Cerebellar nuclear complex (tissue), 1 donor: ENCODE results near the gene TSPAN3.

Source experiments
- DNase-seq, 2 experiments: peaks; one replicate each; lab custom pipeline; 2025; lab: John Stamatoyannopoulos, UW

Gene TSPAN3

DNA sequence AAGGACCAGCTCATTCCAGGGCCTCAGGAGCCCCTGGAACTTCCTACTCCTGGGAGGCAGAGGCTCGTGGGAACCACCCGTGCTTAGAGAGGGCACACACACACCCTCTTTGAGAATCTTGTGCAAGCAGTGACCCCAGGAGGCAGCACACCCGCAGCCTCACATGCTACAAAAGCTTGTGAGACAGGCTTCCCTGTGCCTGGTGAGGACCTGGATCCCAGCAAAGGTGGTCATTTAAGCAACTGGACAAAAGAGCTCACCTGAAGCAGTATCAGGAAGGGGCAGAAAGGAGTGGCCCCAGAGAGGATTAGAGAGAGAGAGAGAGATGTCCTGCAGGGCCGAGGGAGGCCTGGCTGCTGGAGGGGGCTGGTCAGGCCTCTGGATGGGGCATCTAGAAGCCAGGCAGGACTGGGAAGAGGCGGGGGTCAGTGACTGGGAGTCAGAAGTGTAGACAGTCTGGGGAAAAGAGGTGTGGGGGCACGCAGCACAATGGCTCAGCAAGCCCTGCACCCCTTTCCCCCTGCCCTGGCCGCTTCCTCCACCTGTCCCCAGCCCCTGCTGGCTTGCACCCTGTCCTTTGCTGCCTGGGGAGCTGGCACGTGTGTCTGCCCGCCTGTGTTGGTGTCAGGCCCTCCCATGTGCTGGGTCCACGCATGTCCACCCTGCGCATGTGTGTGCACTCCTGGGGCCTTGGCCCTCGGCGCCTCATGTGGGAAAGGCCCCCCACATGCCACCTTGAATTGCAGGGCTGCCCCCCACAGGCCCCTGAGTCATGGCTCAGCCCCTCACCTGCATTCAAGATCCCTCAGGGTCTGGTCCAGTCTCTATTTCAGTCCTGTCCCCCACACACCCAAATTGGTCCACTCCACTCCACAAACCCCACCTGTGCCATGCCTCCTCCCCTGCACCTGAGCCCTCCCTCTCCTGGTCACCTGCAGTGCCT lies 36.9 kb downstream of the TSPAN3 start:
- DNase-seq = no peak

DNA sequence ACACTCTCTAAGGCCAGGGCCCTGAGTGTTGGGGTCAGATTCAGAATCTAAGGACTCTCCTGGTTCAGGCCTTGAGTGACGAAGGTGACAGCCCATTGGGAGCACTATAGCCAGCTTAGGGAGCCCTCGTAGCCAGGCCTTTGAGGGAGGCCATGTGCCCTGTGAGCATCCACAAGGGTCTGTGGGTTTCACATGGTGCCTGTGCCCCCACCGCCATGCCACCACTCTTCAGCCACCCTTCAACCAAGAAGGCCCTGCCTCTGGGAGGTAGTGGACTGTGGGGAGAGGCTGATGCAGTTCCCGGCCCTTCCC lies 37.5 kb downstream of the TSPAN3 start:
- no peak for DNase-seq

DNA sequence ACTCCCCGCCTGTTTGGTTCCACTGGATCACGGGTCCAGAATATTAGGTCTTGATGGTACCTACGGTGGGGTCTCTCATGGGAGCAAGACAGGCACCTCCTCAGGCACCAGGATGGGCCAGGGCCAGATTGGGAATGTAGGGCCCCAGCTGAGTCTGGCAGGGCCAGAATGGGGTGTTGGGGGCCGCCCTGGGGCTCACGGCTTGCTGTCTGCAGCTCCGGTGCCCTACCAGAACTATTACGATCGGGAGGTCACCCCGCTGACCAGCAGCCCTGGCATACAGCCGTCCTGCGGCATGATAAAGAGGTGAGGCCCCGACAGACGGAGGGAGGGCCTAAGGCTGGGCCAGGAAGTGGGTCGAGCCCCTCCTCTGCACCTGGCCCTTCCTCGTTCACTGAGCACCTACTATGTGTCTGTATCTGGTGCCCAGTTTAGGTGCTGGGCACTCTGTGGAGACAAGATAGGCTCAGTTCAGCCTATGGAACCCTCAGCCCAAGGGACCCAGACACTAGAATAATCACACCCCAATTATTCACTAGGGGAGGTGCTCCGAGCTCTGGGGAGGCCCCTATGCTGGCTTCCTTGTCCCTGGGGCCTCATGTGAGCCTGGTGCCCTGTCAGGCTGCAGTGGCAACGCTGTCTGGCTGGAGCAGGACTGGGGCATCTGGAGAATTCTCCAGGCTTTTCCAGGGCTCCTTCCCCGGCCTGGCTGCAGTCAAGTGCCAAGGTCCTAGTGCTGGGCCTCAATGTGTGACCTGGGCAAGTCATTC lies 38.1 kb downstream of the TSPAN3 start:
- DNase-seq = no peak

GRCh38 chr15:77032052-77032646 lies 38.8 kb downstream of the TSPAN3 start:
- no peak for DNase-seq

DNA sequence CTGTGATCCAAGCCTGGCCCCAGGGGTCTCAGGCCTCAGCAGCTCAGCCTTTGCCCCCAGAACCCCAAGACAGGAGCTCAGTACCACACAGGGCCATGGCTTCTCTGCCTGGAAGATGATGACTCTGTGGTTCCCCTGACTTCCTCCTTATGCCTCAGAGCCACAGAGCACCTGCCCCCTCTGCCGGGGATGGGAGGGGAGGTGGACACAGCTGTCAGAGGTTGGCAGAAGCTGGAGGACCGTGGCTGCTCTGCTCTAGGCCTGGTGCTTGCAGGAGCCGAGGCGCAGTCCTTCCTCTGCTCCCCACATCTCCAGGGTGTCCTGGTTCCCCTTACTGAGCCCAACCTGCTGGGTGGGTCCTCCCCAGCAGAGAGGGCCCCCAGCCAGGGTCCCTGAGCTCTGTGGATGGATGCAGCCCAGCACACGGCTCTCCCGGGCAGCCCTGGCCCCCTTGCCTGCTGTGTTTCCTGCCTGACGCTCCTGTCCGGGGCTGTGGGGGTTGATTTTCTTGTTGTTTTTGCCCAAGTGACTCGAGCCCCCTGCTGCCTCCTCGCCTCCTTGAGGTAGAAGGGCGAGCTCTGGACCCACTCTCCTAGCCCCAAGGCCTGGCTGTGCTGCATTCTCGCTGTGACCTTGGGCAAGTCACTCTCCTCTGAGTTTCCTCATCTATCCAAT lies 39.4 kb downstream of the TSPAN3 start:
- no peak for DNase-seq

DNA sequence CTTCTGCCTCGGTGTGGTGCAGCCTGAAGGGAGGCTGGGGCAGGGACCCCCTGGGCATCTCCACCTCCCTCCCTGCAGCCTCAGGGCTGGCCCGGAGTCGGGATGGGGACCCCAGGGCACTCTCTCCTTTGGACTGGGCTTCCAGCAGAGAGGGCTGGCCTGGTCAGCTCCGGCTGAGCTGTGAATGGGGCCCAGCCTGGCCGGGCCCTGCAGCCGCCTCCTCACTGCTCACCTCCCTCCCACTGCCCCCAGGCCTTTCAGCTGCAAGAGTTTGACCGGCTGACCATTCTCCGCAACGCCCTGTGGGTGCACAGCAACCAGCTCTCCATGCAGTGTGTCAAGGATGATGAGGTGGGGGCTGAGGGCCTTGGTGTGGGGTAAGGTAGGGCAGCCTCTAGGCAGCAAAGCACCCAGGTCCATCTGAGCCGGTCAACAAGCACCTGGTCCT lies 40.0 kb downstream of the TSPAN3 start:
- no peak for DNase-seq

- no peak for DNase-seq
Measured at GRCh38 chr15:77030048-77030927, 40.6 kb downstream of the TSPAN3 start.

DNA sequence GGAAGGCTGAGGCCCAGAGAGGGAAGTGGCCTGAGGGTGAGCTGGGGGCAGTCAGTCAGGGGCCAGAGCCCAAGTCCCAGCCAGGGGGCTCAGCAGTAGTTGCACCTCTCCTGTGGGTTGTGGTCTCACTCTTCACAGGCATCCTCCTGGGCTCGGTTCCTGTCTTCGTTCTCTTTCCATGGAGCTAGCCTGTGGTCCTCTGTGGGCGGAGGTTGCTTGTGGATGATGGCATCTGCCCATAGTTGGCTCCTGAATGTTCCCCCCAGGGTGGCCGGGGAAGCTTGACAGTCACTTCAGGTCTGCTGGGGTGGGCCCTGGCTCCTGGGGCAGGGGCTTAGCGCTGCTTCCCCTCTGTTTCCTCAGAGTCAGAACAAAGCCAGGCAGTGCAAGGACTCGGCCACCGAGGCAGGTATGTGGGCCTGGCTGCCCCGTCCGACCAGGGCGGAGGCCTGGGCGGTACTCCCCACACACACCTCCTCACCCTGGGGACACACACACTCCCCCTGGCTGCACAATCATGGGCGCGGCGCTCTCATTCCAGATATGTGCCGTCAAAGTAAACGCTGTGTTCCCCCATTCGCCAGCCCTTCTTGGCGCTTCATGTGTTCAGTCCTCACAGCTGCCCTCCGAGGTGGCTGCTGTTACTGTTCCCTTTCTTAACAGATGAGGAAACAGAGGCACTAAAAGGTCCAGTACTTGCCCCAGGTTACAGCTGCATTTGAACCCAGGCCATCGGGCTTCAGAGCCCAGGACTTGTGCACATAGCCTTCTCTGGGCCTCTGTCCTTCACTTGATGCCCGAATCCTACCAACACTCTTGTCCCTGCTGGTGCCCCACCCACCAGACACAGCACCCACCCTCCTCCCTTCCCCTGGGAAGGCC lies 41.5 kb downstream of the TSPAN3 start:
- DNase-seq = no peak

GRCh38 chr15:77028451-77029165 lies 42.3 kb downstream of the TSPAN3 start:
- DNase-seq = no peak

DNA sequence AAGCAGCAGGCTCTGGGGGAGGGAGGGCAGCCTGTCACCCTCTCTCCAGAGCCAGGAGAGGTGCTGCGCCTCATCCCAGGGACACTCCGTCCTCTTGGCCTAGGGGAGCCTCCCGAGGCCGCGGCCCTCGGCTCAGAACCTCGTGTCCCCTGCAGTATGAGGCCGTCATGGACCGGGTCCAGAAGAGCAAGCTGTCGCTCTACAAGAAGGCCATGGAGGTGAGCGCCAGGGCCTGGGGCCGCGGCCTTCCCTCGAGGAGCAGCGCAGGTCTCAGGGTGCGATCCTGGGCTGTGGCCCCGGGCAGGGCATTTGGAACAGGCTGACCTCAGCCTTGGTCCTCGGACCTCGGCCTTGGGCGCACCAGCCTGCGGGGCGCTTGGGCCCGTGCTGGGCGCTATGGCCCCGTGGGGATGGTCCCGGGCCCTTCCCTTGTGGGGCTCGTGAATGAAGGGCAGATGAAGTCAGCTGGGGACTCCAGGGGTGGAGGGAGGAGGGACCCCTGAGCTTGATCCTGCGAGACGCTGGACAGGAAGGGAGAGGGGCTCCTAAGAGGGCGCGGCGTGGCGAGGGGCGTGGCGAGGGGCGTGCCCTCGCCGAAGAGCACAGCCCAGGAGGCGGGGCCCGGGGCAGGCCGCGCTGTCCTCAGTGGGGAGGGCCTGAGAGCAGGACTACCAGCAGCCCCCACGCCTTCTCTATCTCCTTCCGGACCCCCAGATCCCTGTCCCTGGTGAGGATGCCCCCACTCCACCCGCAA lies 43.0 kb downstream of the TSPAN3 start:
- no peak for DNase-seq

GRCh38 chr15:77027111-77027696 lies 43.7 kb downstream of the TSPAN3 start:
- DNase-seq = no peak

- no peak for DNase-seq
Measured at GRCh38 chr15:77026501-77027110, 44.3 kb downstream of the TSPAN3 start.

DNA sequence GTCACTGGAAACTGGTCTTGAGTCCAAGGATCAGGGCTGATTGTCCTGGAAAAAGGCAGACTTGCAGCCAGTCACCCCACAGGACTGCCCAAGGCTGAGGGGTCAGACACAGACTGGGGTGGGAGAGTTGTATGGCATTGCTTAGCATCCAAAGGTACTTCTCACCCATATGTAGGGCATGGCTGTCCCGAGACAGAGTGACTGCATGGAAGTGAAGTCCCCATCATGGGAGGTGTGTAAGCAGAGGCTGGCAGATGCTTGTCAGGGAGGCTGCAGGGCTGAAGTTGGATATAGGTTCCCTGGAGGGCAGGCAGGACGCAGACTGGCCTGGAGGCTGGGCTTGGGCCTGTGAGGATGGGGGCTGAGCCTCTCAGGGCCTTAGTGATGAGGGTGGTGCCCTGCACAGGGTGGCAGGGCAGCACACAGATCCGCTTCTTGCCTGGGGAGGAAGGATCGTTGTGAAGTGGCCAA lies 44.9 kb downstream of the TSPAN3 start:
- no peak for DNase-seq

DNA sequence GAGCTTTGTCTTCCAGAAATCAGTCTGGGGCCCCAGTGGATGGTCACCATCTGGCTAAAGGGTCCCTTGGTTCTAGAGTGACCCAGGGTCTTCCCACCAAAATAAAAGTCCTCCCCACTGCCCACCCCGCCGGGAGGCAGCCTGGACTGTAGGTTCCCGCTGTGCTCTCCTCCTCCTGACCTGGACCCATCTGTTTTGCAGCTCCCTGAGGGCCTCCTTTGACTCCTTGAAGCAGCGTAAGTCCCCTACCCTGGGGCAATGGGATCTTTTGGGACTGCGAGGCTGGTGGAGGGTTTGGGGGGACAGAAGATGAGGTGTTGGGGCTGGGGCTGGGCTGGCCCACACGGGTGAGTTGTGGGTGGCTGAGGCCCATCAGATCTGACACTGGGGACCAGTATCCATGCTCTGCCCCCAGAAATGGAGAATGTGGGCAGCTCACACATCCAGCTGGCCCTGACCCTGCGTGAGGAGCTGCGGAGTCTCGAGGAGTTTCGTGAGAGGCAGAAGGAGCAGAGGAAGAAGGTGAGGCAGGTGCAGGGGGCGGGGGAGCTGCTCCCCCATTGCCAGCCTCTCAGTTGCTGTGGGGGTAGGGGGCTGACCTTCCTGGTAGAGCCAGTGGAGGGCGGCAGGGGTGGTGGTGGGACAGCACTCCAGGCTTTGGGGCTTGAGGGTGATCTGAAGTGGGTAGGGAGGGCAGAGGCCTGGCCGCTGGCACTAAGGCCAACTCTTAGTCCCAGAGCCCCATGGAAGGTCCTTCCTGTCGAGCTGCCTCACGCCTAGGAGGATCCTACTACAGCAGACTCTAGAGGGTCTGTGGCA lies 45.6 kb downstream of the TSPAN3 start:
- no peak for DNase-seq

- DNase-seq = no peak
Measured at GRCh38 chr15:77024273-77025082, 46.4 kb downstream of the TSPAN3 start.
